Endodermal cell (in vitro differentiated cells): ENCODE results near the gene PTPRS. TPM values are rescaled to one million over a fixed set of nuclear protein-coding genes. Genes with fewer than 3 reads are reported as not detected.

Experiments
- DNase-seq: peaks from one replicate; pipeline ENCODE4 v3.0.0-alpha.2; 2017
- H3K27ac ChIP-seq: 2 replicates; pipeline ENCODE4 v1.5.1; 2013; ENCODE audit warnings: mild to moderate bottlenecking, low read depth, low read length, moderate library complexity
- H3K27me3 ChIP-seq: 2 replicates; pipeline ENCODE4 v1.6.1; 2013; ENCODE audit warnings: mild to moderate bottlenecking, low read length, moderate library complexity; ENCODE audit not compliant: insufficient read depth, control insufficient read depth, poor library complexity, severe bottlenecking
- H3K36me3 ChIP-seq: 2 replicates; pipeline ENCODE4 v1.7.0; 2013; ENCODE audit warnings: mild to moderate bottlenecking, low read length, moderate library complexity; ENCODE audit not compliant: control insufficient read depth, insufficient read depth
- H3K4me1 ChIP-seq: one replicate; pipeline ENCODE4 v1.7.0; 2013; ENCODE audit warnings: low read length; ENCODE audit not compliant: control insufficient read depth, insufficient read depth
- H3K4me3 ChIP-seq: 2 replicates; pipeline ENCODE4 v1.5.1; 2013; ENCODE audit warnings: mild to moderate bottlenecking, low read length, moderate library complexity
- H3K9ac ChIP-seq: 2 replicates; pipeline ENCODE4 v1.6.1; 2013; ENCODE audit warnings: mild to moderate bottlenecking, low read length, moderate library complexity; ENCODE audit not compliant: poor library complexity, severe bottlenecking; ENCODE audit errors: extremely low read depth
- H3K9me3 ChIP-seq: 2 replicates; pipeline ENCODE4 v1.6.1; 2013; ENCODE audit warnings: mild to moderate bottlenecking, low read length, moderate library complexity; ENCODE audit not compliant: control insufficient read depth
- H3K27ac Mint-ChIP-seq: 2 replicates; pipeline ENCODE4 v1.8.0; 2020; ENCODE audit warnings: mixed read lengths
- H3K27me3 Mint-ChIP-seq: 2 replicates; pipeline ENCODE4 v1.8.0; 2021; ENCODE audit warnings: mild to moderate bottlenecking, mixed read lengths; ENCODE audit not compliant: insufficient read depth
- H3K36me3 Mint-ChIP-seq: 2 replicates; pipeline ENCODE4 v1.8.0; 2020; ENCODE audit warnings: low read depth, mixed read lengths
- H3K4me1 Mint-ChIP-seq: 2 replicates; pipeline ENCODE4 v1.8.0; 2020; ENCODE audit warnings: mixed read lengths
- H3K4me3 Mint-ChIP-seq: 2 replicates; pipeline ENCODE4 v1.8.0; 2020; ENCODE audit warnings: mild to moderate bottlenecking, moderate library complexity, mixed read lengths
- H3K9me3 Mint-ChIP-seq: 2 replicates; pipeline ENCODE4 v1.8.0; 2020; ENCODE audit warnings: mild to moderate bottlenecking, mixed read lengths
- CTCF ChIP-seq: fragments of 200-600 bp; sonication (generic); conservative IDR thresholded peaks from 2 replicates; pipeline ENCODE4 v1.5.0; 2021; ENCODE audit warnings: antibody characterized with exemption, mild to moderate bottlenecking
- WGBS, 2 experiments: methylation state at CpG; one replicate each; pipeline versions ENCODE4 v1.1.5 to v1.1.7; 2013; ENCODE audit warnings: missing lambda C conversion rate in 2 of 2, mixed read lengths in 1 of 2; ENCODE audit not compliant: insufficient coverage in 1 of 2, insufficient read length in 1 of 2; 5-methylcytosine and 5-hydroxymethylcytosine counted together
- total RNA-seq, 2 donors: library from RNA; stranded (reverse); fragmentation: NEBNext Ultra II Directional in 1 of 2; extraction: Animal tissue kit (Norgen Biotek cat#: 25700) in 1 of 2; gene quantifications; 2 replicates in 1 of 2; 3 replicates in 1 of 2; pipeline ENCODE4 v1.2.1, GENCODE V29; 2021

Gene PTPRS
- total RNA-seq, 2 donors from 2014 or later = 226 to 248 TPM

- WGBS, 2 experiments = 91 to 93% methylated on average over 7 of the region's 7 CpGs
- Histone ChIP-seq H3K27ac (no peak overlapping the region), H3K4me3 (no peak overlapping the region), H3K9me3 (no peaks in the 10 kb centered on the region), H3K4me1 (no peaks in the 10 kb centered on the region), H3K27me3 (no peaks in the 10 kb centered on the region), H3K9ac (no peak overlapping the region), H3K36me3 (peaks cover 7% of the 10 kb centered on the region)
- Mint-ChIP-seq H3K27ac (no peak overlapping the region), H3K4me1 (no peaks in the 10 kb centered on the region), H3K36me3 (peaks cover 33% of the 10 kb centered on the region), H3K4me3 (no peak overlapping the region), H3K9me3 (no peaks in the 10 kb centered on the region), H3K27me3 (no peaks in the 10 kb centered on the region)
- no peak for DNase-seq
- TF ChIP-seq CTCF = no peak
Observed at GRCh38 chr19:5314012-5314906, 26.4 kb downstream of the PTPRS start.

GRCh38 chr19:5313307-5313706, 27.3 kb downstream of the PTPRS start:
- Mint-ChIP-seq H3K9me3 (no peaks in the 10 kb centered on the region), H3K36me3 (peaks cover 33% of the 10 kb centered on the region), H3K4me3 (no peak overlapping the region), H3K27me3 (no peaks in the 10 kb centered on the region), H3K27ac (no peak overlapping the region), H3K4me1 (peaks cover 1% of the 10 kb centered on the region)
- 86 to 90% methylated on average over 11 to 17 of the region's 17 CpGs for WGBS, 2 experiments
- Histone ChIP-seq H3K4me3 (no peak overlapping the region), H3K36me3 (peaks cover 7% of the 10 kb centered on the region), H3K9me3 (no peaks in the 10 kb centered on the region), H3K27ac (no peak overlapping the region), H3K27me3 (no peaks in the 10 kb centered on the region), H3K9ac (no peak overlapping the region), H3K4me1 (no peaks in the 10 kb centered on the region)
- no peak for DNase-seq
- TF ChIP-seq CTCF = no peak

- Mint-ChIP-seq H3K36me3 (peaks cover 30% of the 10 kb centered on the region), H3K4me3 (no peak overlapping the region), H3K27ac (no peak overlapping the region), H3K4me1 (peaks cover 2% of the 10 kb centered on the region), H3K27me3 (no peaks in the 10 kb centered on the region), H3K9me3 (no peaks in the 10 kb centered on the region)
- Histone ChIP-seq H3K4me1 (no peaks in the 10 kb centered on the region), H3K27me3 (no peaks in the 10 kb centered on the region), H3K4me3 (no peak overlapping the region), H3K27ac (no peak overlapping the region), H3K36me3 (peaks cover 7% of the 10 kb centered on the region), H3K9ac (no peak overlapping the region), H3K9me3 (no peaks in the 10 kb centered on the region)
- 95 to 100% methylated on average over 6 to 8 of the region's 8 CpGs for WGBS, 2 experiments
- DNase-seq = no peak
- no peak for TF ChIP-seq CTCF
Observed at GRCh38 chr19:5312058-5312457, 28.6 kb downstream of the PTPRS start.
